Upper lobe of left lung (tissue), 4 donors: ENCODE measurements around the gene DOK5.

Source experiments
- EP300 ChIP-seq, 4 donors: sonication (generic); formaldehyde crosslinking; IDR thresholded peaks; one replicate each; pipeline ENCODE4 v1.5.1; 2017; ENCODE audit warnings: antibody characterized with exemption in 4 of 4, control low read depth in 2 of 4
- TF ChIP-seq, protein P1 (sequence below), 6 experiments: fragments of 450-650 bp in 4 of 6; fragments of 200-600 bp in 2 of 6; sonication (generic) in 2 of 6; IDR thresholded peaks; one replicate each; pipeline ENCODE4 v1.5.1; 2016 to 2019; ENCODE audit warnings: antibody characterized with exemption in 6 of 6

- TF ChIP-seq, protein P1, sequence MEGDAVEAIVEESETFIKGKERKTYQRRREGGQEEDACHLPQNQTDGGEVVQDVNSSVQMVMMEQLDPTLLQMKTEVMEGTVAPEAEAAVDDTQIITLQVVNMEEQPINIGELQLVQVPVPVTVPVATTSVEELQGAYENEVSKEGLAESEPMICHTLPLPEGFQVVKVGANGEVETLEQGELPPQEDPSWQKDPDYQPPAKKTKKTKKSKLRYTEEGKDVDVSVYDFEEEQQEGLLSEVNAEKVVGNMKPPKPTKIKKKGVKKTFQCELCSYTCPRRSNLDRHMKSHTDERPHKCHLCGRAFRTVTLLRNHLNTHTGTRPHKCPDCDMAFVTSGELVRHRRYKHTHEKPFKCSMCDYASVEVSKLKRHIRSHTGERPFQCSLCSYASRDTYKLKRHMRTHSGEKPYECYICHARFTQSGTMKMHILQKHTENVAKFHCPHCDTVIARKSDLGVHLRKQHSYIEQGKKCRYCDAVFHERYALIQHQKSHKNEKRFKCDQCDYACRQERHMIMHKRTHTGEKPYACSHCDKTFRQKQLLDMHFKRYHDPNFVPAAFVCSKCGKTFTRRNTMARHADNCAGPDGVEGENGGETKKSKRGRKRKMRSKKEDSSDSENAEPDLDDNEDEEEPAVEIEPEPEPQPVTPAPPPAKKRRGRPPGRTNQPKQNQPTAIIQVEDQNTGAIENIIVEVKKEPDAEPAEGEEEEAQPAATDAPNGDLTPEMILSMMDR (IDR thresholded peaks at IDR 0.05), result no peak
- TF ChIP-seq EP300 (IDR thresholded peaks at IDR 0.05), result no peak
Observed at GRCh38 chr20:54573838-54574237, 98.4 kb downstream of the DOK5 start.
